Fibroblast of lung (primary cell): Measurements from ENCODE around the gene TWSG1.

Source experiments
- CTCF ChIP-seq, 2 donors: IDR thresholded peaks in 1 of 2; conservative IDR thresholded peaks in 1 of 2; 1 replicate in 1 of 2; 2 replicates in 1 of 2; pipeline ENCODE4 v1.5.1; 2011 to 2012; ENCODE audit warnings: low read length in 2 of 2, control low read depth in 1 of 2, inconsistent platforms in 1 of 2, low read depth in 1 of 2, mild to moderate bottlenecking in 1 of 2
- EZH2 ChIP-seq: IDR thresholded peaks from 2 replicates; pipeline ENCODE4 v1.5.1; 2012; ENCODE audit warnings: low read length, control low read depth, mild to moderate bottlenecking; ENCODE audit errors: missing control alignments

- TF ChIP-seq CTCF (conservative IDR thresholded peaks at IDR 0.05 in 1 of 2, IDR thresholded peaks at IDR 0.05 in 1 of 2; ENCODE audit: low read depth in 1 of 2, low read length in 2 of 2) (no peak), EZH2 (no peak)
Measured at GRCh38 chr18:9392726-9393125, 58.2 kb downstream of the TWSG1 start.
